ENCODE measurements around the gene DCLK2. TPM values are rescaled to one million over a fixed set of nuclear protein-coding genes. Genes with fewer than 3 reads are reported as not detected.

Gene DCLK2
- polyA plus RNA-seq, 1 of the 3 experiments (the other 2 are of a cell fraction), result 10.1 TPM

GRCh38 chr4:150038335-150039076 lies 39.7 kb upstream of the DCLK2 start:
- H3K9ac ChIP-seq, result no peak overlapping the region
- CTCF ChIA-PET, result no interaction called here
- no peaks in the 10 kb centered on the region for H3K36me3 ChIP-seq (replicated peaks in 1 of 2; ENCODE audit: control insufficient read depth in 1 of 2, insufficient read depth in 2 of 2, low read length in 1 of 2)
- no peak overlapping the region for H2AFZ ChIP-seq (ENCODE audit: low read depth)
- H3K4me2 ChIP-seq, result no peak overlapping the region
- POLR2A ChIA-PET, result no interaction called here
- H3K4me3 ChIP-seq (ENCODE audit: low read depth in 2 of 2, low read length in 1 of 2), result no peak overlapping the region
- TF ChIP-seq MEF2A (IDR thresholded peaks at IDR 0.05; ENCODE audit: borderline replicate concordance, low read depth) (no peak), GATA2 (CRISPR knock-in tag; IDR thresholded peaks at IDR 0.05) (no peak), REST (IDR thresholded peaks at IDR 0.05; ENCODE audit: low read depth, low read length) (no peak), RCOR1 (IDR thresholded peaks at IDR 0.05; ENCODE audit: low read length) (no peak), EZH2phosphoT487 (IDR thresholded peaks at IDR 0.05; ENCODE audit: borderline replicate concordance, low read depth) (no peak), SIN3A (IDR thresholded peaks at IDR 0.05; ENCODE audit: borderline replicate concordance, low read depth, low read length) (no peak)
- no peak for DNase-seq
- H3K27ac ChIP-seq (ENCODE audit: low read depth in 2 of 2, low read length in 1 of 2), result no peak overlapping the region
- H3K4me1 ChIP-seq (ENCODE audit: control insufficient read depth in 1 of 2, insufficient read depth in 2 of 2, low read depth in 1 of 2, low read length in 1 of 2), result peaks cover 0 to 3% of the 10 kb centered on the region in 2 experiments; a peak in 1 of 4 replicates
- H4K20me1 ChIP-seq (ENCODE audit: insufficient read depth), result no peaks in the 10 kb centered on the region
- H3K79me2 ChIP-seq (ENCODE audit: insufficient read depth), result no peaks in the 10 kb centered on the region
- H3K9me2 ChIP-seq, result no peaks in the 10 kb centered on the region
- no peaks in the 10 kb centered on the region for H3K27me3 ChIP-seq (ENCODE audit: insufficient read depth)
- 79% methylated on average over 6 of the region's 6 CpGs for WGBS (ENCODE audit: low lambda C conversion rate)
- H3K9me3 ChIP-seq, result no peaks in the 10 kb centered on the region
- no peaks in the 10 kb centered on the region for H3F3A ChIP-seq (replicated peaks; ENCODE audit: insufficient read depth)

- Histone ChIP-seq H3K36me3 (replicated peaks in 1 of 2; ENCODE audit: control insufficient read depth in 1 of 2, insufficient read depth in 2 of 2, low read length in 1 of 2) (no peaks in the 10 kb centered on the region), H3K4me2 (no peak overlapping the region), H3K27me3 (ENCODE audit: insufficient read depth) (no peaks in the 10 kb centered on the region), H3K4me1 (ENCODE audit: control insufficient read depth in 1 of 2, insufficient read depth in 2 of 2, low read depth in 1 of 2, low read length in 1 of 2) (no peaks in the 10 kb centered on the region), H3F3A (replicated peaks; ENCODE audit: insufficient read depth) (no peaks in the 10 kb centered on the region), H3K9ac (no peak overlapping the region), H4K20me1 (ENCODE audit: insufficient read depth) (no peaks in the 10 kb centered on the region), H2AFZ (ENCODE audit: low read depth) (no peak overlapping the region), H3K9me2 (no peaks in the 10 kb centered on the region), H3K4me3 (ENCODE audit: low read depth in 2 of 2, low read length in 1 of 2) (no peak overlapping the region), H3K27ac (ENCODE audit: low read depth in 2 of 2, low read length in 1 of 2) (no peak overlapping the region), H3K9me3 (no peaks in the 10 kb centered on the region), H3K79me2 (ENCODE audit: insufficient read depth) (no peaks in the 10 kb centered on the region)
- DNase-seq, result no peak
- TF ChIP-seq POLR2AphosphoS5 (IDR thresholded peaks at IDR 0.05; ENCODE audit: low read depth, low read length), result no peak
- TF ChIP-seq PBX3 (IDR thresholded peaks at IDR 0.05), result no peak
- TF ChIP-seq FOSL2 (IDR thresholded peaks at IDR 0.05; ENCODE audit: borderline replicate concordance, low read depth), result no peak
- TF ChIP-seq TAF1 (IDR thresholded peaks at IDR 0.05; ENCODE audit: borderline replicate concordance, low read depth, low read length), result no peak
- no peak for TF ChIP-seq CHD2 (IDR thresholded peaks at IDR 0.05; ENCODE audit: low read length, partially characterized antibody)
- no peak for TF ChIP-seq NRF1 (IDR thresholded peaks at IDR 0.05; ENCODE audit: low read depth, low read length)
- no peak for TF ChIP-seq FOXJ3 (CRISPR knock-in tag; IDR thresholded peaks at IDR 0.05)
- no peak for TF ChIP-seq RAD21 (IDR thresholded peaks at IDR 0.05; ENCODE audit: low read length)
- TF ChIP-seq NFIC (IDR thresholded peaks at IDR 0.05; ENCODE audit: borderline replicate concordance), result no peak
- no peak for TF ChIP-seq RXRA (IDR thresholded peaks at IDR 0.05; ENCODE audit: borderline replicate concordance, low read depth)
- TF ChIP-seq MAX (IDR thresholded peaks at IDR 0.05; ENCODE audit: low read depth), result no peak
- TF ChIP-seq EP300 (IDR thresholded peaks at IDR 0.05; ENCODE audit: borderline replicate concordance in 1 of 2, low read depth in 1 of 2, low read length in 1 of 2), result no peak
- no peak for TF ChIP-seq IRF3 (IDR thresholded peaks at IDR 0.05; ENCODE audit: low read depth, low read length)
- ChIA-PET CTCF (no interaction called here), POLR2A (no interaction called here)
- 75% methylated on average over 2 of the region's 2 CpGs for WGBS (ENCODE audit: low lambda C conversion rate)
These were observed 38.7 kb upstream of the DCLK2 start for GRCh38 chr4:150039274-150040127.

Data from SK-N-SH (cell line).